Renal cortex interstitium (tissue), 11 donors: ENCODE results near the gene SPDYE3. TPM values are rescaled to one million over a fixed set of nuclear protein-coding genes. Genes with fewer than 3 reads are reported as not detected.
"Not testable (repeated sequence)": the region's sequence is repeated elsewhere in the genome, so short reads cannot be mapped to it uniquely, and the experiment has no call there.

Source experiments
- DNase-seq, 11 donors: peaks; one replicate each; pipeline ENCODE4 v3.0.0-alpha.2; 2013; ENCODE audit warnings: low read depth in 9 of 11, low spot score in 4 of 11; ENCODE audit errors: extremely low read depth in 1 of 11
- polyA plus RNA-seq, 3 donors: library from polyadenylated mRNA; unstranded; fragments of 120-200 nt; gene quantifications; one replicate each; pipeline ENCODE4 v1.2.1, GENCODE V29; 2013; ENCODE audit not compliant: insufficient read length in 3 of 3

SPDYE3 gene
- polyA plus RNA-seq, 3 donors: 6.8 to 9.0 (median 8.0) TPM

GRCh38 chr7:100282069-100282608 lies 25.4 kb upstream of the SPDYE3 start:
- DNase-seq: not testable (repeated sequence)

GRCh38 chr7:100283147-100283546 lies 24.4 kb upstream of the SPDYE3 start:
- DNase-seq: not testable (repeated sequence)

GRCh38 chr7:100287191-100287969 lies 20.1 kb upstream of the SPDYE3 start:
- not testable (repeated sequence) for DNase-seq

- not testable (repeated sequence) for DNase-seq
These were observed 19.2 kb upstream of the SPDYE3 start for GRCh38 chr7:100288258-100288657.

- not testable (repeated sequence) for DNase-seq
These were observed 15.3 kb upstream of the SPDYE3 start for GRCh38 chr7:100292162-100292561.

- not testable (repeated sequence) for DNase-seq
These were observed 12.2 kb upstream of the SPDYE3 start for GRCh38 chr7:100295269-100295668.

GRCh38 chr7:100297852-100298631 lies 9.5 kb upstream of the SPDYE3 start:
- DNase-seq: not testable (repeated sequence)

- not testable (repeated sequence) for DNase-seq
These were observed 8.9 kb upstream of the SPDYE3 start for GRCh38 chr7:100298632-100298895.

GRCh38 chr7:100304526-100304925 lies 3.0 kb upstream of the SPDYE3 start:
- DNase-seq: not testable (repeated sequence)

- not testable (repeated sequence) for DNase-seq
These were observed 10.8 kb downstream of the SPDYE3 start for GRCh38 chr7:100318329-100318728.

- not testable (repeated sequence) for DNase-seq
These were observed 14.1 kb downstream of the SPDYE3 start for GRCh38 chr7:100321648-100322047.

GRCh38 chr7:100324194-100324593 lies 16.7 kb downstream of the SPDYE3 start:
- DNase-seq: not testable (repeated sequence)

- not testable (repeated sequence) for DNase-seq
These were observed 18.2 kb downstream of the SPDYE3 start for GRCh38 chr7:100325671-100326070.

- DNase-seq: not testable (repeated sequence)
These were observed 19.4 kb downstream of the SPDYE3 start for GRCh38 chr7:100326914-100327313.

GRCh38 chr7:100335566-100336466 lies 28.3 kb downstream of the SPDYE3 start:
- DNase-seq: peak; percentile 72 to 88 (median 84)

- not testable (repeated sequence) for DNase-seq
These were observed 30.7 kb downstream of the SPDYE3 start for GRCh38 chr7:100338083-100338696.

- not testable (repeated sequence) for DNase-seq
These were observed 33.8 kb downstream of the SPDYE3 start for GRCh38 chr7:100341286-100341685.

- no peak for DNase-seq
These were observed 35.3 kb downstream of the SPDYE3 start for GRCh38 chr7:100342765-100343164.

GRCh38 chr7:100344124-100344559 lies 36.6 kb downstream of the SPDYE3 start:
- DNase-seq: not testable (repeated sequence)
